ENCODE results near the gene MYORG. TPM values are rescaled to one million over a fixed set of nuclear protein-coding genes. Genes with fewer than 3 reads are reported as not detected.

Gene MYORG
- total RNA-seq, 1 experiment from 2014 or later = 5.6 TPM

GRCh38 chr9:34335376-34335775, 41.3 kb downstream of the MYORG start:
- TF ChIP-seq, protein P1, sequence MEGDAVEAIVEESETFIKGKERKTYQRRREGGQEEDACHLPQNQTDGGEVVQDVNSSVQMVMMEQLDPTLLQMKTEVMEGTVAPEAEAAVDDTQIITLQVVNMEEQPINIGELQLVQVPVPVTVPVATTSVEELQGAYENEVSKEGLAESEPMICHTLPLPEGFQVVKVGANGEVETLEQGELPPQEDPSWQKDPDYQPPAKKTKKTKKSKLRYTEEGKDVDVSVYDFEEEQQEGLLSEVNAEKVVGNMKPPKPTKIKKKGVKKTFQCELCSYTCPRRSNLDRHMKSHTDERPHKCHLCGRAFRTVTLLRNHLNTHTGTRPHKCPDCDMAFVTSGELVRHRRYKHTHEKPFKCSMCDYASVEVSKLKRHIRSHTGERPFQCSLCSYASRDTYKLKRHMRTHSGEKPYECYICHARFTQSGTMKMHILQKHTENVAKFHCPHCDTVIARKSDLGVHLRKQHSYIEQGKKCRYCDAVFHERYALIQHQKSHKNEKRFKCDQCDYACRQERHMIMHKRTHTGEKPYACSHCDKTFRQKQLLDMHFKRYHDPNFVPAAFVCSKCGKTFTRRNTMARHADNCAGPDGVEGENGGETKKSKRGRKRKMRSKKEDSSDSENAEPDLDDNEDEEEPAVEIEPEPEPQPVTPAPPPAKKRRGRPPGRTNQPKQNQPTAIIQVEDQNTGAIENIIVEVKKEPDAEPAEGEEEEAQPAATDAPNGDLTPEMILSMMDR (conservative IDR thresholded peaks at IDR 0.05) = no peak
- H2BK5ac ChIP-seq (ENCODE audit: insufficient read length, low read length) = no peak overlapping the region

More at GRCh38 chr9:34335376-34335775, 41.3 kb downstream of the MYORG start:
- Histone ChIP-seq H3T11ph (ENCODE audit: low read length) (no peak overlapping the region), H3K4ac (ENCODE audit: low read depth, low read length) (no peak overlapping the region), H4K20me1 (ENCODE audit: control insufficient read depth, insufficient read depth, insufficient read length) (no peaks in the 10 kb centered on the region), H2BK12ac (ENCODE audit: insufficient read length, low read depth, low read length) (no peak overlapping the region), H3K23me2 (ENCODE audit: insufficient read length, low read depth, low read length, poor library complexity, severe bottlenecking) (no peaks in the 10 kb centered on the region), H2BK20ac (ENCODE audit: low read depth, low read length, poor library complexity, severe bottlenecking) (no peak overlapping the region), H3K14ac (ENCODE audit: insufficient read depth, low read length) (no peak overlapping the region), H4K8ac (replicated peaks; ENCODE audit: insufficient read length, low read depth, low read length) (no peak overlapping the region), H3K4me2 (ENCODE audit: insufficient read depth, insufficient read length, low read length) (no peak overlapping the region), H2AK5ac (ENCODE audit: insufficient read length, low read length) (no peak overlapping the region), H3K9me3 (ENCODE audit: control insufficient read depth, low read depth, low read length) (no peaks in the 10 kb centered on the region), H2BK120ac (ENCODE audit: low read depth, low read length, poor library complexity, severe bottlenecking) (no peak overlapping the region), H3K23ac (ENCODE audit: insufficient read length, low read depth, low read length) (no peak overlapping the region), H4K5ac (ENCODE audit: insufficient read length, low read depth, low read length) (no peak overlapping the region), H3K79me1 (ENCODE audit: insufficient read depth, low read depth, low read length, poor library complexity, severe bottlenecking) (no peaks in the 10 kb centered on the region), H3K79me2 (ENCODE audit: insufficient read depth, low read length) (no peaks in the 10 kb centered on the region), H3K9ac (ENCODE audit: extremely low read depth, insufficient read length, low read length) (no peak overlapping the region), H2AFZ (ENCODE audit: low read length) (no peak overlapping the region), H4K91ac (ENCODE audit: insufficient read length, low read depth, low read length) (no peak overlapping the region), H3K27me3 (ENCODE audit: insufficient read depth, low read length) (no peaks in the 10 kb centered on the region), H3K4me1 (ENCODE audit: insufficient read depth, low read length) (peaks cover 8% of the 10 kb centered on the region; the same call in 1 of the 2 replicates), H3K27ac (ENCODE audit: insufficient read length, low read depth, low read length) (no peak overlapping the region), H3K56ac (ENCODE audit: insufficient read length, low read depth, low read length) (no peak overlapping the region), H3K18ac (ENCODE audit: insufficient read length, low read depth, low read length) (no peak overlapping the region), H2BK15ac (ENCODE audit: low read depth, low read length) (no peak overlapping the region)
- Mint-ChIP-seq H3K36me3 (ENCODE audit: insufficient read depth in 1 of 3, low read depth in 3 of 3) (peaks cover 4 to 20% (median 13%) of the 10 kb centered on the region in 3 experiments; a peak in 6 of 7 replicates), H3K4me3 (no peak overlapping the region), H3K9me3 (no peaks in the 10 kb centered on the region), H3K27ac (peak overlapping the region in 1 of 3 experiments; percentile 23; a peak in 1 of 7 replicates), H3K27me3 (ENCODE audit: low read depth) (no peaks in the 10 kb centered on the region), H3K4me1 (peaks cover 26 to 36% of the 10 kb centered on the region in 2 experiments)
- WGBS (ENCODE audit: extremely low coverage, insufficient read length, low lambda C conversion rate) = no CpG with 5 or more reads among the region's 4 CpGs
- no peak for DNase-seq

Measured in H9 (cell line).